Parathyroid adenoma (tissue), 2 donors: Measurements from ENCODE around the gene ANKRD13D.

Experiments
- H2AFZ ChIP-seq: fragments of 300-600 bp; sonication (generic); one replicate; pipeline ENCODE4 v1.7.0; 2017; ENCODE audit warnings: antibody characterized with exemption, mild to moderate bottlenecking
- H3K27ac ChIP-seq: fragments of 300-600 bp; sonication (generic); one replicate; pipeline ENCODE4 v1.7.0; 2017
- H3K27me3 ChIP-seq: fragments of 300-600 bp; sonication (generic); one replicate; pipeline ENCODE4 v1.7.0; 2017; ENCODE audit warnings: low read length; ENCODE audit not compliant: control insufficient read depth, insufficient read depth
- H3K36me3 ChIP-seq: fragments of 300-600 bp; sonication (generic); one replicate; pipeline ENCODE4 v1.7.0; 2017; ENCODE audit warnings: low read length; ENCODE audit not compliant: control insufficient read depth, insufficient read depth
- H3K4me1 ChIP-seq: fragments of 300-600 bp; sonication (generic); one replicate; pipeline ENCODE4 v1.7.0; 2017; ENCODE audit warnings: control low read depth
- H3K4me2 ChIP-seq: fragments of 300-600 bp; sonication (generic); one replicate; pipeline ENCODE4 v1.7.0; 2017; ENCODE audit warnings: low read length
- H3K4me3 ChIP-seq: fragments of 300-600 bp; sonication (generic); one replicate; pipeline ENCODE4 v1.7.0; 2017; ENCODE audit warnings: low read depth, low read length
- H3K79me2 ChIP-seq: fragments of 300-600 bp; sonication (generic); one replicate; pipeline ENCODE4 v1.7.0; 2017; ENCODE audit warnings: control low read depth
- H3K9ac ChIP-seq: fragments of 300-600 bp; sonication (generic); one replicate; pipeline ENCODE4 v1.7.0; 2017; ENCODE audit warnings: mild to moderate bottlenecking
- H3K9me3 ChIP-seq: fragments of 300-600 bp; sonication (generic); one replicate; pipeline ENCODE4 v1.7.0; 2017; ENCODE audit warnings: low read length; ENCODE audit not compliant: control insufficient read depth
- CTCF ChIP-seq: fragments of 300-600 bp; sonication (generic); IDR thresholded peaks from one replicate; pipeline ENCODE4 v1.7.0; 2017; ENCODE audit warnings: antibody characterized with exemption, mild to moderate bottlenecking
- donor health status: primary hyperparathyroidism.

Gene ANKRD13D

GRCh38 chr11:67289226-67289650 is at the start of gene ANKRD13D:
Gene ANKRD13D (plus strand): TSS chr11:67289303. CDS start chr11:67289461, 158 bp downstream.
- Histone ChIP-seq H3K36me3 (no peaks in the 10 kb centered on the region), H3K9me3 (no peaks in the 10 kb centered on the region), H3K4me2 (peak within 1 kb of the TSS; percentile 86), H3K4me1 (peaks cover 11% of the 10 kb centered on the region), H3K27ac (peak within 1 kb of the TSS; percentile 80), H3K9ac (no peak within 1 kb of the TSS), H3K79me2 (no peaks in the 10 kb centered on the region), H3K27me3 (no peaks in the 10 kb centered on the region), H3K4me3 (peak within 1 kb of the TSS; percentile 65), H2AFZ (peak within 1 kb of the TSS; percentile 86)
- no peak for TF ChIP-seq CTCF

GRCh38 chr11:67239783-67240575 is 49.1 kb upstream of the ANKRD13D start:
- Histone ChIP-seq H3K9me3 (no peaks in the 10 kb centered on the region), H3K27me3 (no peaks in the 10 kb centered on the region), H2AFZ (peak overlapping the region; percentile 68), H3K4me2 (peak overlapping the region; percentile 76), H3K4me3 (peak overlapping the region; percentile 86), H3K79me2 (peaks cover 25% of the 10 kb centered on the region), H3K9ac (peak overlapping the region; percentile 72), H3K36me3 (no peaks in the 10 kb centered on the region), H3K27ac (peak overlapping the region; percentile 98), H3K4me1 (peaks cover 10% of the 10 kb centered on the region)
- TF ChIP-seq CTCF = peak; percentile 9

- peak overlapping the region; percentile 98 for H3K27ac ChIP-seq
- peak overlapping the region; percentile 72 for H3K9ac ChIP-seq
- no peaks in the 10 kb centered on the region for H3K9me3 ChIP-seq
- H3K79me2 ChIP-seq = peaks cover 25% of the 10 kb centered on the region
- peak overlapping the region; percentile 68 for H2AFZ ChIP-seq
- H3K4me1 ChIP-seq = peaks cover 11% of the 10 kb centered on the region
- H3K36me3 ChIP-seq = no peaks in the 10 kb centered on the region
- H3K27me3 ChIP-seq = no peaks in the 10 kb centered on the region
- no peak for TF ChIP-seq CTCF
- peak overlapping the region; percentile 86 for H3K4me3 ChIP-seq
- peak overlapping the region; percentile 76 for H3K4me2 ChIP-seq
Measured at GRCh38 chr11:67240576-67241389, 48.3 kb upstream of the ANKRD13D start.

- no peak overlapping the region for H3K9ac ChIP-seq
- no peak for TF ChIP-seq CTCF
Measured at GRCh38 chr11:67242548-67242947, 46.6 kb upstream of the ANKRD13D start.

More at GRCh38 chr11:67242548-67242947, 46.6 kb upstream of the ANKRD13D start:
- Histone ChIP-seq H3K4me3 (peak overlapping the region; percentile 25), H3K4me2 (no peak overlapping the region), H3K79me2 (peaks cover 25% of the 10 kb centered on the region), H3K27ac (no peak overlapping the region), H3K27me3 (no peaks in the 10 kb centered on the region), H3K4me1 (peaks cover 13% of the 10 kb centered on the region), H3K9me3 (no peaks in the 10 kb centered on the region), H2AFZ (no peak overlapping the region), H3K36me3 (no peaks in the 10 kb centered on the region)
